GM18519 (cell line): ENCODE results near the gene MRPL19.

Source experiments
- ATAC-seq: cut with Tn5 transposase; IDR thresholded peaks from one replicate; pipeline ENCODE4 v1.9.1; 2021; ENCODE audit warnings: mild to moderate bottlenecking, moderate library complexity; ENCODE audit not compliant: unreplicated experiment, low FRiP score

Gene MRPL19

DNA sequence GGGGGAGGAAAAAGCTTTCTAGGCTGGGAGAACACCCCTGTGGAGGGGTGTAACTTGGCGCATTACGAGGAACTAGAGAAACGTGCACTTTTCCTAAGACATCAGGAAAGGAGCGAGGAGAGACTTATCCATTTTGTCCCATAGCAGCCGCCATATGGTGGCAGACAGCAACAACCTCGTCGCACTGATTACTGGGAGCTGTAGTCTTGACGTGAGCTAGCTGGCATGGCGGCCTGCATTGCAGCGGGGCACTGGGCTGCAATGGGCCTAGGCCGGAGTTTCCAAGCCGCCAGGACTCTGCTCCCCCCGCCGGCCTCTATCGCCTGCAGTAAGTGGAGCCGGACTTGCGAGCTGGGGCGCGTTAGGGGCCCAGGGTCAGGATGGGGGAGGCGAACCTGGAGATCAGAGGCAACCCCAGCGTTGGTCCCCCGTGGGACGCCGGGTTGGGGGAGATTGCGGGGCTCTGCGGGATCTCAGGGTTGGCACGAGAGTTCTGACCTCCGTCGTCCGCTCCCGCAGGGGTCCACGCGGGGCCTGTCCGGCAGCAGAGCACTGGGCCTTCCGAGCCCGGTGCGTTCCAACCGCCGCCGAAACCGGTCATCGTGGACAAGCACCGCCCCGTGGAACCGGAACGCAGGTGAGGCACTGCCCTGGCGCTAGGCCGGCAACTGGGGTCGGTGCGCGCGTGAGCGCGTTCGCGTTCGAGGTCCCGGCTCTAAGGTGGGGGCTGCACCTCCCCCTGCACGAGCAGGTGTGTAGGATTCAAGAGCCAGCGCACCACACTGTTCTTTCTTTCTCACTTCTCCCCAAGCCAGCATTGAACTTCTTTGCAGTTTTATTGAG lies at the start of gene MRPL19:
Gene MRPL19 (plus strand): TSS at position 201 of the 843 bp plus-strand sequence. CDS start 25 bp downstream, at position 226.
- ATAC-seq, result peak; percentile 94

DNA sequence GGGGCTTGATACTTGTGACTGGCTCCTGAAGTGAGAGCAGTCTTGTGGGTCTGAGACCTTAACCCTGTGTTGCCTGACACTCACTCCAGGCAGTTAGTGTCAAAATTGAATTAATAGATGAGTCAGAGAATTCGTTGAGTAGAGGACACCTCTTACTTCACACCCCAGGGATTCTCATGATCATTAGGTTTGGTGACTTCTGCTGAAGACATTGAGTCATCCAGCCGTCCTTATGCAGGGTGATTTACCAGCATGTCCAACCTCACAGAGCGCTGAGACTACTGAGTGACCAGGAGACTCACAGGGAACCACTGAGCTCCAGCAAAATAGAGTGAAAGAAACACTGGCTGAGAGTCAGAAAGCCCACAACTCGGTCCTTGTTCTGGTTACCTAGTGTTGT lies 49.8 kb upstream of the MRPL19 start:
- no peak for ATAC-seq

GRCh38 chr2:75597949-75598348 lies 48.6 kb upstream of the MRPL19 start:
- ATAC-seq, result no peak

- ATAC-seq, result no peak
Measured at GRCh38 chr2:75598589-75599155, 47.9 kb upstream of the MRPL19 start.

DNA sequence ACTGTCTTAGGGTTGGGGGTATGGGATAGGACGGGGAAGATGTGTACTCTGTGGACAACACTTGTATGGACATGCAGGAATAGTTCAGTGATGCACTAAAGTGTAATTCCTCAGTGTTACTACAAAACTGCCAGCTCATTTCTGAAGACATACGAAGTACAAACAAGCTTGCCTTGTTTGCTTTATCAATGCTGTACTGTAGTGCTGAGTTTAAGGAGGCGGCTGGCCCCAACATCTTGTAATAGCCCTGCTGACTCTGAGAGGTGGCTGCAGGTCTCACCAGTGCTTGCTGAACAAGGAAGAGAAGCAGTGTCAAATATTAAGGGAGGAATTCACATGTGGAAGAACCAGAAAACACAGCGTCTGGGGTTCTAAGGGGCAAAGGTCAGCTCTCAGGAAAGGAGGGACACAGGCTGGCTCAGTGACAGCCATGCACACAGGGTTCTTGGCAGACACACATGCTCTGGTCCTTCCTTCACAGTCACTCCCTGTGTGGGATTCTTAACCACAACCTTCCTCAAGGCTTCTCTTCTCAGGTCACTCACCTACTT lies 46.0 kb upstream of the MRPL19 start:
- no peak for ATAC-seq

DNA sequence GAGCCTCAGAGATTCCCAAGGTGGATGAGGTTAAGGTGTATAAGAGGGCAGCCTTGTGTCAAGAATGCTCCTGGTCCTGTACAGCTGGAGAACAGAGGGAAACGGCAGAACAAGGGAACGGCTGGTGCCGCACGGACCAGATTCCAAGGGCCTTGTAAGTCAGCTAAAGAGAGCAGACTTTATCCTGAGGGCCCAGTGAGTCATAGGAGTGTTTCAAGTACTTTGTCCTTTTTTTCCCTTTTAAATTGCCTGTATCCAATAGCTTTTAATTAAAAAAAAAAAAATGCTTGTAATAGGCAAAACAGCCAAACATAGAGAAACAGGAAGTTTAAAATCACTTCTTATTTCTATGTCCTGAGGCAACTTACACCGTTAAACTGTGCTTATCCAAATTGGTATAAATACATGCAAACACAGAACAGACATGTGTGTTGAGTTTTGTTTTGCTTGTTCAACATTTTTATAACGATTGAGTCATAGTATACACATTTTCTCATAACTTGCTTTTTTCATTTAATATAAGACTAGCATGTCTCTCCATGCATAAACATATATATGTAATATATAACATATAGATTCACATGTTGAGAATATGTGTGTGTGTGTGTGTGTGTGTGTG lies 43.8 kb upstream of the MRPL19 start:
- no peak for ATAC-seq

GRCh38 chr2:75603477-75603876 lies 43.1 kb upstream of the MRPL19 start:
- ATAC-seq, result no peak

- ATAC-seq, result no peak
Measured at GRCh38 chr2:75604484-75604883, 42.1 kb upstream of the MRPL19 start.

DNA sequence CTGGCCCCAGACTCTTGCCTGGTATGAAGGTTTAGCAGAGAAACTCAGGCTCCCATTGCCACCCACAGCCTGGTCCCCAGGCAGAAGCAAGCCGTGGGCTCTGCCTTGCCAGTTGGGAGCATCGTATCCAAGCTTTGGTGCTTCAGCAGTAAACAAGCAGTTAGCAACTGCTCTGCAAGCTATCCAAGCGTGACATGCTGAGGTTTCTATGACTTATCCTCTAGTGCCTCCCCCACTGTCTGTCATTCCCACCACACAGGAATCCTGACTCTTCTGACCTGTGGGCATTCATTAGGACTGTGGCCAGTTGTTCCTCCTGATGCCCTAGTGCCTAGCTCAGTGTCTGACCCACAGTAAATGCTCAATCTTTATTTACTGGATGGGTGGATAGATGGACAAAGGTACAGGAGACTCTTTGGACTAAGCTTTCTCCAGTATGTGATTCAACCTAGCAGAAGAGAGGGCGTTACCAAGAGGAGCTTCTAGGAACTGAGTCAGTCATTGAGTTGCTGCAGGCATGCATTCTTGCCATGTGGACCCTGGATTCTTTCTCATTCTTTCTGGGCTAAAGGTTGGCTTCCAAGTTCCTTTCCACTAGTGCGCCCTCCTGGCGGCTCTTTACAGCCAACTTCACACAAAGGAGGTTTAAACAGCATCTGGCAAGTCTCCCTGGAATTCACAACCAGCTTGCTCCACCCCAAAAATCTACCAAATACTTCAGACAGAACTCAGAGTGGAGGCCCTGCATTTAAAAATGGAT lies 40.6 kb upstream of the MRPL19 start:
- ATAC-seq, result no peak

DNA sequence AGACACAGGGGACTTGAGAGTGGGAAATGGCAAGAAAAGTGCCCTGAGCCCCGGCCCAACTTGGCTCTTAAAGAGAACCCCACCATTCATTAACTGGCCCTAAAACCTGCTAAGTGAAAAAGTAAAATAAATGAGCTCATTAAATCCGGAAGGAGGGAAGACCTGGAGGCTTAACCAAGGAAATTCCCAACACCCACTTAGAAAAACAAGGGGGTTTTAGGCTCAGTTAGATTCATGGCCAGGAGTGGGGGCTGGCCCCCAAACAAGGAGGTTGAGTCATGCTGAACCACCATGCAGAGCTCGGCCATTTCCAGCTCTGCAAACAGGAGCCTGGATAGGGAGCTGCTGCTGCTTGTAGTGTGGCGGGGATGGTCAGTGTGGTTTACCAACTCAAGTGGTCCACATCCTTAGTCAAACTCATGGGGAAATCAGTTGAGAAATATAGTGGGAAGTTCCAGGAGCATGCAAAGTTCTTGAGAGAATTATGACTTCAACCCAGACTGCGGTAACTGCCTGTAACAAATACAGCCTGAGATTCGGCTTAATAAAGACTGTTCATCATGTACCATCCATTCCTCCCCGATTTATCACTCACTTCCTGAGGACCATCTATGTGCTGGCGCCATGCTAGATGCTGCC lies 39.7 kb upstream of the MRPL19 start:
- no peak for ATAC-seq

DNA sequence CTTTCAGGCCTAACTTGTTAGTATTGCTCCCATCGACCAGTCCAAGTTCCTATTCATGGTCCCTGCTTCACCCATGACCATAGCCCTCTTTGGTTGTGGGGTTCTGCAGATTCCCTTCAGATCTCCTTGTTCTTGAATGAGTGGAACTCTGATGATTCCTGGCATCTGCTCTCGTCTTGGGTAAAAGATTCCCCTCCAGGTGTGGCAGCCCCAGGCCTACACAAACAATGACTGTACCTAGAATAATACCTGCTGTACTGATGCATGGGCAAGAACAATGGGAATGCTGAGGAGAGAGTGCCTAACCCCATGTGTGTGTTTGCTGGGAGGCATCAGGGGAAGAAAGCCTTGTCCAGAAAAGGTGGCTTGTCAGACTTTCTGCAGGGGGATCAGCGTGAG lies 39.2 kb upstream of the MRPL19 start:
- ATAC-seq, result no peak

- no peak for ATAC-seq
Measured at GRCh38 chr2:75607988-75608683, 38.4 kb upstream of the MRPL19 start.

- ATAC-seq, result peak; percentile 62
Measured at GRCh38 chr2:75608684-75609333, 37.8 kb upstream of the MRPL19 start.

DNA sequence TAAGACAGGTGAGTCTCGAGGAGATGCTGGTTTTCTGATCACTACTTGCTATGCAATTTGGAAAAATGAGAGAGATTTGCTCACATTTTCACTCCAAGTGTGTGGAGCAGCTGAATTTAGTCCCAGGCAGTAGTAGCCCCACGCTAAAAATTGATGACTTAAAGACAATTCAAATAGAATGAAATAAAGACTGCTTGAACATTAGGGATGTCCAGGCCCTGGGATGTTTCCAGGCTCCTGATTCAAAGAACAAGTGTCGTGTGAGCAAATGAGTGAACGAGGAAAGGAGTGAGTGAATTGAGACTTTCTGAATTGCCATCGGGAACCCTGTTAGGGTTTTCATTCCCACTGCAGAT lies 37.3 kb upstream of the MRPL19 start:
- no peak for ATAC-seq

DNA sequence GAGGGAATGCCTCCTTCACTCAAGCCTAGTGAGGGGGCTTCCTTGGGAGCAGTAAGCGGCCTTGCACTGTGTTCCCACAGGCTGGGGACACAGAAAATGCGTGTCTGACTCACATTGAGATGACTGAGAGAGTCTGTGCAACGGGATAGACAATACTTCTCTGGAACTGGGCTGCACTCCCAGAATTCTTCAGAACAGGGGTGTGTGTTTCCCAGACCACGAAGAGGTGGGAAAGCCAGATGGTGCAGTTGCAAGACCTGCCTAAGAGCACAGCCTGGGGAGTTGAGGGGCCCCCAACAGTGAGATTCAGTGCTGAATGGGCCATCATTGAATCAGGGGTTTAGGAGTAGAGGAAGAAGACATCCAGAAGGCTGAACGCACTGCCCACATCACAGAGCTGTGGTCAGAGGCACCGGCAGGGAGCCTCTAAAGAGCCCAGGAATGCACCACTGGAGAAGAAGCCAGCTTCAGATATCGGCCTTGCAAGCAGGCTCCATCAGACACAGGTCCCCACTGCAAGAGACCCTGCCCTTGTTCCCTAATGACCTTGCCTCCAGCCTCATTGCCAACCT lies 36.6 kb upstream of the MRPL19 start:
- no peak for ATAC-seq

DNA sequence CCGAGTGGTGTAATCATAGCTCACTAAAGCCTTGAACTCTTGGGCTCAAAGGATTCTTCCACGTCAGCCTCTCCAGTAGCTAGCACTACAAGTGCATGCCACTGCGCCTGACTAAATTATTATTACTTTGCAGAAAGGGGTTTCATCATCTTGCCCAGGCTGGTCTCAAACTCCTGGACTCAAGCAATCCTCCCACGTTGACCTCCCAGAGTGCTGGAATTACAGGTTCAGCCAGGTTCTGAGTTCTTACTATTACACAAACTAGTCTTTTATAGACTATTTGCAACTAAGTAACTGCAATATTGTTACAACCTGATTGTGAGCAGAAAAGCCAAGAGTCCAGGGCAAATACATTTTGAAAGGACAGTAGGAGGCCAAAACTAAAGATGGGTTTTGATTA lies 35.9 kb upstream of the MRPL19 start:
- no peak for ATAC-seq

- ATAC-seq, result no peak
Measured at GRCh38 chr2:75612108-75612861, 34.3 kb upstream of the MRPL19 start.

DNA sequence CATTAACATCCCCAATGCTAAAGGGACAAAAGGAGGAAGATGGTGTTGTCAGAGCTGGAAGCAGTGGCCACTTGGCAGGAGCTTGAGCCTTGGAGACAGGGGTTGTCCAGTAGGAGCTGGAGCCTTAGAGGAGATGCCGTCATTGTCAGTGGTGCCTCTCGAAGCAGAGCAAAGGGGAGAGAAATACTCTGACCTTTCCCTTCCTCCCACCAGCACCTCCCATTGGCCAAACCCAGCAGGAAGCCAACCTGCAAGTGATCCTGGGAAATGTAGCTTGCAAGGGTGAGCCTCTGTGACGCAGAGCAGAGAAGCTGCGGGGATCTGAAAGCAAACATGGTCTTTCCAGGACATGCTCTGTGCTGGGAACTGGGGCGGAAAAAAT lies 33.7 kb upstream of the MRPL19 start:
- no peak for ATAC-seq
